ENCODE measurements around the gene PWWP2B.

The PWWP2B gene

DNA sequence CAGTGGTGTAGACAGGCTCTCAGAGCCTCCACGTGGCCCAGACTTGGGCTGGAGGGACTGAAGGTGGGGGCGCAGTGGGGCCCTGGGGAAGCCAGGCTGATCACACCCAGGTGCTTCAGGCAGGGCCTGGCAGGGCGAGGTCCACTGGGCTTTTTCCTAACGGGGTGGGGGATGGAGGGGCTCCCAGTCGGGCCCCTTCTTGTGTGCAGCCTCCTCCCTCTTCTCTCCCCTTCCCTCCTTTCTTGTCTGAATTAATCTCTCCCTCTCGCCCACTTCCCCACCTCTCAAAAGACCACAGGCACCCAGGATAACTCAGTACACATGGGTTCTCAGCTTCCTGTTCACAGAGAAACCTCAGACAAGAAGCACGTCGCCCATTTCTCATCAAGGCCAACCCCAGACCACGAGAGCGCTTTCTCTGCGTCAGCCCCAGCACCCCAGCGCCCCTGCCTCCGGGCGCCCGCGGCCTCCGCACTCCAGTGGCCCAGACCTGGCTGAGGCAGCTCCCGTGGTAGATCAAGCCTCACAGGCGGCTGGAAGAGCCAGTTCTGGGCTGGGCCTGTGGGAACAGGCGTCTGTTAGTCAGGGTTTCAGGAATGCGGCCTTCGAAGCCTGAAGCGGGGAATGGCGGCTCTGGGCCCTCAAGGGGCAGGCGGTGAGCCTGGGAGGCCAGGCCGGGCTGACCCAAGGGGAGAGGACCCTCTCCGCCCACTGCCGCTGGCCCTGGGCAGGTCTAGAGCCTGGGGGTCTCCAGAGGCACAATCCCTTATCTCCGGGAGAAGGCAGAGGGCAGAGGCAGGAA lies 50.6 kb downstream of the PWWP2B start:
- no peak for DNase-seq (ENCODE audit: low spot score)

DNA sequence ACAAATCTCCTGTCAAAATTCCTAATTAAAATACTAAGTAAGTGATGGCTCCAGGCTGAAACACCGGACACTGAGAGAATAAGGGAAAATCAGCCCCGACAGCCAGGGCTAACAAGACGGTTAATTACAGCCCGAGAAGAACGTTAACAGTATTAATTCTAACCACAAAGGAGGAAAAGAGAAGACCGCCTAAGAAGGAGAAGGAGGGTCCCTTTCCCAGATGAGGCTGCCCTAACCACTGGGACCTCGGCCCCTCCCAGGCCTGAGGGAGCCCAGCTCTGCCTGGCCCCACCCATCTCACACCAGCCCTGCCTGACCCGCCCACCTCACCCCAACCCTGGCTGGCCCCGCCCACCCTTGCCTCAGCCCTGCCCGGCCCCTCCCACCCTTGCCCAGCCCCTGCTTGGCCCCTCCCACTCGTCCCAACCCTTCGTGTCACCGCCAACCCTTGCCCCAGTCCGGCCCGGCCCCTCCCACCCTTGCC lies 51.3 kb downstream of the PWWP2B start:
- peak; percentile 56 for DNase-seq (ENCODE audit: low spot score)

DNA sequence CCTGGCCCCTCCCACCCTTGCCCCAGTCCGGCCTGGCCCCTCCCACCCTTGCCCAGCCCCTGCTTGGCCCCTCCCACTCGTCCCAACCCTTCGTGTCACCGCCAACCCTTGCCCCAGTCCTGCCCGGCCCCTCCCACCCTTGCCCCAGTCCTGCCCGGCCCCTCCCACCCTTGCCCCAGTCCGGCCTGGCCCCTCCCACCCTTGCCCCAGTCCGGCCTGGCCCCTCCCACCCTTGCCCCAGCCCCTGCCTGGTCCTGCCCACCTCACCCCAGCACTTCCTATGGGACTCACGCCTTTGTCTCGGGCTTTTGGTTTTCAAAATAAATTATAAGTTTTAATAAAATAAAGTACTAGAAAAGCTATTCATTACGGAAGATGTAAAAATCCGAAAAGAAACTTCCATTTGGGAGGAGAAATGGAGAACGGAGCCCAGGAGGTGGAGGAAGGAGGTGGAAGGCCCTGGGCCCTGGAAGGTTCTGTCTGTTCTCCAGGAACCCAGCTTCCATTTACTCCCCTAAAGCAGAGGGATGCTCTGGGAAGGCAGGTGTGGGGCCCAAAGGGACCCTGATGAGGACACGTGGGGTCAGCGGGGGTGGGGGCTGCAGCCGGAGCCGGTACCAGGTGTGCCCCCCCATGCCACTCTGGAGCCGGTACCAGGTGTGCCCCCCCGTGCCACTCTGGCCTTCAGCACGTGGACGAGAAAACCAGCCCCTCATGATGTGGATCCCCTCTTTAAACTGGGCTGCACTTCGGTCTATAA lies 52.2 kb downstream of the PWWP2B start:
- DNase-seq (ENCODE audit: low spot score), result peak; percentile 55

DNA sequence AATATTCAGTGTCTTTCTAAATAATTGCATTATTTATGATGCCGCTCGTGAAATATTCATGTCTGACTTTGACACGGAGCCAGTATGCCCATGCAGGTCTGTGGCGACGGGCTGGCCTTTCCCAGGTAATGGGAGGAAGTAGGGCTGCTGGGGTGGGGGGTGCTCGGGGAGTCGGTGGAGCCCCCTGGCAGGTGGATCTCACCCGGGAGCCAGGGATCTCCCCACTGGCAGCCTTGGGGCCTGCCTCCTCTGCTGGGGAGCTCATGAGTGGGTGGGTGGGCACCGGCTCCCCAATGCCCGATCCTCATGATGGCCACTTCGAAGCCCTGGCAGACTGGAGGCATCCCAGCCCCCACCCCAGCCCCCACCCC lies 52.8 kb downstream of the PWWP2B start:
- DNase-seq (ENCODE audit: low spot score), result no peak

DNA sequence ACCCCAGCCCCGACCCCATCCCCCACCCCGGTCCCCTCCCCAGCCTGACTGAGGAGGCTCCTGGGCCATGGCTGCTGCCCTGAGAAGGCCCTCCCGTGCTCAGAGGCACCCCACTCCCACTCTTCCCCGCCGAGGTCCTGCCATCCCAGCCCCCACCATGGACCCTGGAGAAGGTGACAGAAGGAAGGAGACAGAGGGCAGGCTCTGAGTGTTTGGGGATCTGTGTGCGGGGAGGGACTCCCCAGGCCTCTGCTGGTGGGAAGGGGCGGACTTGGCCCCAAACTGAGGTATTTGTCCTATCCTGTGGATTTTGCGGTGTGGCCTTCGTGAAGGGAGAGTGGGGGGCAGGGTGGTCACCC lies 53.4 kb downstream of the PWWP2B start:
- peak; percentile 57 for DNase-seq (ENCODE audit: low spot score)

DNA sequence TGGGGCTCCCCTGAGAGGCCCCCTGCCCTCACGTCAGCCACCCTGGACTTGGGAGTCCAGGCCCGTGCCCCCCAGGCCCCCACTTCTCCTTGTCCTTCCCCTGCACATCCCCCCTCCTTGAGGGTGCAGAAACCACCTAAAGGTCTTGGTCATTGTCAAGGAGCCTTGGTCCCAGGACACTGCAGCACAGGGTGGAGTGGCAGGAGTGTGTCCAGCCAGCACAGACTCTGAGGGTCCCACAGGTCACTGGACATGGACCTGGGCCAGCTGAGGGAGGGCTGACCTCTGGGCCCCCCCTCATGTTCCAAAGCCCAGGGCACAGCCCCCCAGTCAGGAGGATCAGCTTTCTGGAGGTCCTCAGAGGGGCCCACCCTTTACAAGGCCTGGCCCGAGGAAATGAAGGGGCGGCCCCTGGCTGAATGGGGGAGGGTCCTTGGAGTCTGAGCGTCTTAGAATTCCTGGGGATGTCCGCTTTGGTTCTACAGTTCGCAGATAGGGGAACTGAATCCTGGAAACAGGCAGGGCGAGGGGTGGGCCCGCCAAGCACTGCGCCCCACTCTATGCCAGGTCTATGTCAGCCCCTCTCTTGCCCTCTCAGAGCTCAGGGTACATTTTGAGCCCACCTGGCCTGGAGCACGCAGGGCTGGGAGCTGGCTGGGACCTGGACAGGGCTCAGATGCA lies 54.0 kb downstream of the PWWP2B start:
- DNase-seq (ENCODE audit: low spot score), result peak; percentile 77

DNA sequence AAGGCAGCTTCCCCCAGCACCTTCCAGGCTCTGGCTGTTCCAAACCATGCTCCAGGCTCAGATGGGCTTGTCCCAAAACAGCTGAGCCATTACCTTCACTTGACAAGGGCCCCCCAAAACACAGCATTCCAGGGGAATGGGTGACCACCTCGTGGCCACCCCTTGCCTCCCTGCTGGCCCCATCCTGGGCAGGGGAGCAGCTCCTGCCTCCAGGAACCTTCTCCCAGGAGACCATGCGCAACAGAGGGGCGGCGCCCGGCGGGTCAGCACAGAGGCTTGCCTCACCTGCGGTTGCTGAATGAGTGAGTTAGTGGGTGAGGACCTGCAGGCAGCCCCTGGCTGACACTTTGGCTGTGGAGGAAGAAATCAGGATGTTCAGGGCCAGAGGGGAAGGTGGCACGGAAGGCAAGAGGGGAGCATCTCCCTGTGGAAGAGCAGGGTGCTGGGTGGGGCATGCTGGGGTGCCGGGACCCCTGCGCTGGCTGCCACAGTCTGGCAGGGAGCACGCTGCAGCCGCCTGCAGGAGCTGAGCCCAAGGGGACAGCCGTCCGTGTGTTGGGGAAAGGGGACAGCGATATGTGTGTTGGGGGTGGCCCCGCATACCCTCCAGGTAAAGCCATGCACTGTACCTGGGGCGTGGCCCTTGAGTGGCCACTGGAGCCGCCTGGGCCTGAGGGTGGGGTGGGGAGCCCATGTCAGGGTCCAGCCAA lies 54.7 kb downstream of the PWWP2B start:
- peak; percentile 61 for DNase-seq (ENCODE audit: low spot score)

DNA sequence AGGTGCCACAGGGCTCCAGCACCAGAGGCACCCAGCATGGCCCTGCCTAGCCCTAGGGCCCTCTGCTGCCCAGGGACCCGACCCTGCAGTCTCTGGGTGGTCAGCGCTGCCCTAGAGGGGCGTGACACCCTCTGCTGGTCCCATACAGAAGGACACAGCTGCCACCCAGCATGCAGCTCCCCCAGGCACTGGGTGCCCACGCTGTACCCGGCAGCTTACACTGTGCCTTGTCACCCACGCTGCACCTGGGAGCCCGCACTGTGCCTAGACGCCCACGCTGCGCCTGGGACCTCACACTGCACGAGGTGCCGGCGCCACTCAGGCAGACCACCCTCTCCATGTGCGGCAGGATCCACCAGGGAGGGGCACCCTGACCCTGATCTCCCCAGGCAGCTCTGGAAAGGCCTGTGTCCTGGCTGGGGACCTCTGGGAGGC lies 55.2 kb downstream of the PWWP2B start:
- DNase-seq (ENCODE audit: low spot score), result no peak

DNA sequence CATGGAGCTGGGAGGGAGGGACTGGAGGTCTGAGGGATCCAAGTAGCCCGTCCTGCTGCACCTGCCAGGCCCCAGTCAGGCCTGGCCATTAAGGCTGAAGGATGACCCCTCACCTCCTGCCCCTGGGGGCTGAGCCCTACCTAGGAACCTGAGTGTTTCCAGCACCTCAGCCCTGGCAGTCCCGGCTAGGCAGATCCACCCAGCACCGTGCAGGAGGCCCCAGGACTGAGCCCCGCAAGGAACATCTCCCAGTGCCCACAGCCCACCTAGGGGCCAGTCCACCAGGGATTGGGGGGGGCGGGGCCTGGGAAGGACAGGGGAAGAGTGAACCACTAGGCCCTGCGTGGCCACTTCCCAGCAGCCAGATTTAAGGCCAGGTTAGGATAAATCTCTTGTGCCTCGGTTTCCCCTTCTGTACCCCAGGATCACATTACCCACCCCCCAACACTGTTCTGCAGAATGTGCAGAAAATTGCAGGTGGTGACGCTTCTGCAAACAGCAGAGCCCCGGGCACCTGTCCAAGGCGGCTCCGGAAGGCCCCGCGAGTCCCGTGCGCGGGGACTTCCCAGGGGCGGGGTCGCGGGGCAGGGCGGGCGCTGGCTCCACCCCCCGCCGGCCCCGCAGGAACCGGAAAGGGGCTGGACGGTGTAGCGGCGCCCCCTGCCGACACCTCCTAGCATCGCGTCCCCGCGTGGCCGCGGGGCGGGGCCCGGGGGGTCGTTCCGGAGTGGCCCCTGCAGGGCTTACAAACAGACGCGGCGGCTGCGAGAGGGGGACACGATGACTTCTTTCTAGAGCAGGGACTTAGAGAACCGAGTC lies 55.9 kb downstream of the PWWP2B start:
- DNase-seq (ENCODE audit: low spot score), result peak; percentile 46

DNA sequence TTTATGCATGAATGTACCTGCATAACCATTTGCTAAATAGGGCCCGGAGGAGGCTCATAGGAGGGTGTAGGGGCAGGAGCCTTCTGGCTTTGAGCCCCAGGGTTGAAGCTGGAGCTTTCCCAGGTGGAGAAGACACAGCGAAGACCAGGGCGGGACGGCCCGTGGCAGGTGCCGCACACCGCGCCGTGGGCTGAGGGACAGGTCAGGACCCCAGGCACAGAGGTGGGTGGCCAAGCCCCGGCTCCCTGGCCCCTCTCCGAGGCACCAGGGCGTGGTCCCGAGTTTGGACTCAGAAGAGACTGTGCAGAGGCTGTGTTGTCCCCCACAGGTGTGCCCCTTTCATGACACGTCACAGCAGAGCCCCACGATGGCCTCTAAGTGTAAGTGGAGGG lies 56.5 kb downstream of the PWWP2B start:
- DNase-seq (ENCODE audit: low spot score), result no peak

DNA sequence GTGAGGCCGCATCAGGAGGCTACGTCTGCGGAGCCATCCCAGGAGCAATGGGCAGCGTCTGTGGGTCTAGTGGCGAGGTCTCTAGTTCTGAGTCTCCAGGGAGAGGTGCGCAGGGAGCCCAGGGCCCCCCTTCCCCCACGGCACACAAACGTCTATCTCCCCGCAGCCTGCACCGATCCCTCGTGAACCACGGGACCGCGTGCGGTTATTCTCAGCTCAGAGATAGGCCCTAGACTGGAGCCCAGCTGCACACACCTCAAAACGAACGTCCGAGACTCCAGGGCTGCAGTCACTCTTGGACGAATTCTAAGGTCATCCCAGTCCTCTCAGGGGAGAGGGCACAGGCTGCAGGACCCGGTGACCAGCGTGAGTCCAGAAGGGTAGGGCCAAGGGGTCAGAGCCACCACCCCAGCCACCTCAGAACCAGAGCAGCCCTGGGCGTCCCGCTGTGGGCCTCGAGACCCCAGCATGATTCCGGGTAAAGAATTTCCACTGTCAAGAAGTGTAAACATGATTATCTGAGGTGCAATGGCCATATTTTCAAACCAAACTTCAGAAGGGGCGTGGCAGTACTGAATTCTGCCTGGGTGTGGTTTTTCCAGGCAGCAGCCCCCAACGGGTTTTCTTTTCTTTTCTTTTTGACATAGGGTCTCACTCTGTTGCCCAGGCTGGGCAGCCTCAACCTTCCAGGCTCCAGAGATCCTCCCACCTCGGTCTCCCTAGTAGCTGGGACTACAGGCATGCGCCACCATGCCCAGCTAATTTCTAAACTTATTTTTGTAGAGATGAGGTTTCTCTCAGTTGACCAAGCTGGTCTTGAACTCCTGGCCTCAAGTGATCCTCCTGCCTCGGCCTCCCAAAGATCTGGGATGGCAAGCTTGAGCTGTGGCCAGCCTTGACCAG lies 57.5 kb downstream of the PWWP2B start:
- DNase-seq (ENCODE audit: low spot score), result no peak

DNA sequence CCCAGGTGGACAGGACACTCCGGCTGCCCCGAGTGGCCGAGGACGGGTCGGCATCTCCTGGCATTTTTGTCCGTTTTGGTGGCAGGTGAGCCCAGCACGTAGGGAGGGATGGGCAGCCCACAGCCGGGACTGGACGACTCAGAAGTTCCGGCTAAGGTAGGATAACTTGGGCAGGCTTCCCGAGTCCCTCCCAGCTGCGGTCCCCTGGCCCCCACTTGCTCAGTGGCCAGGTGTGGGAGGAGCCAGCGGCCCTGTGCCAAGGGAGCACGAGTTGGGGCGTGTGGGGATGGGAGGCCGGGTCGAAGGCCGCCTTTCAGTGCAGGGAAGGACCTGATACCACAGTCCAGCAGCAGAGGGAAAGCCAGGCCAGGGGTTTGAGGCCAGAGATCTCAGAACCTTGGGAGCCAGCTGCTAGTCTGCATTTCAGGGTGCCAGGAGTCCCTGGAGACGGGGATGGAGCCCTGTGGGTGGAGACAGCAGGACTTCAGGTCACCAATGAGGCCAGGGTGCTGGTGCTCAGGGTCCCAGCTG lies 58.5 kb downstream of the PWWP2B start:
- no peak for DNase-seq (ENCODE audit: low spot score)

DNA sequence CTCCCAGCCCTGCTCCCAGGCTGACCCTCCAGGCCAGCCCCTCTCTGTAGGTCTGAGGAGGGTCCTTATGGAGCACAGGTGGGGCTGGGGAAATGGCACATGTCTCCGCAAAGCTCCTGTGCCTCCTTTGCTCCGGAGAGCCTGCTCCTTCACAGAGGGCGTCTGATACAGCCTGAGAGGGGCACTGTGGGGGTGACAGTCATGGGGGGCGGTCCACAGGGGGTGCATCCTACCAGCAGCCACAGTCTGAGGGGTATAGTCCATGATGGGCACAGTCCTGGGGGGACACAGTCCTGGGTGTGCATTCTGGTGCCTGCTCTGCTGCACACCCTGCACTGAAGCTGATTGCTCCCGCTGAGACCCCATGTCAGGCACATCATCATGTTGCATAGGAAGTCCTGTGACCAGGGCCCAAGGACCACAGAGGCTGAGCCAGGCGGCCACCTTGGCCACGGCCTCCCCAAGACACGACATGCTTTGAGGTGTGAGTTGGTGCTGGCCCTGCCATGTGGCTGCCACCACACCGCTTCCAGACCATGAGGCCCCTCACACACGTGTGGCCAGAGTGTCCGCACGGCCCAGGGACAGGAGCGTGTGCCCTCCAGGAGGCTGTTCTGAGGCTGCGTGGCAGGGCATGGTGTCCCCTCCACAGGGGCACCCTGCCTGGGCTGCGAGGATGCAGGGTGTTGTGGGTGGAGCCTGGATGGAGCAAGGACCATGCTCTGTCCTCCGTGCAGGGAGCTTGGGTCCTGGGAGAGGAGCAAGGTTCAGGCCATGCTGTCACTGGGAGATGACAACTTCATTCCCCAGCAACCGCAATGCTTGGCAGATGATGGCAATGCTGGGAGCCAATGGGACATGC lies 59.2 kb downstream of the PWWP2B start:
- DNase-seq (ENCODE audit: low spot score), result no peak

DNA sequence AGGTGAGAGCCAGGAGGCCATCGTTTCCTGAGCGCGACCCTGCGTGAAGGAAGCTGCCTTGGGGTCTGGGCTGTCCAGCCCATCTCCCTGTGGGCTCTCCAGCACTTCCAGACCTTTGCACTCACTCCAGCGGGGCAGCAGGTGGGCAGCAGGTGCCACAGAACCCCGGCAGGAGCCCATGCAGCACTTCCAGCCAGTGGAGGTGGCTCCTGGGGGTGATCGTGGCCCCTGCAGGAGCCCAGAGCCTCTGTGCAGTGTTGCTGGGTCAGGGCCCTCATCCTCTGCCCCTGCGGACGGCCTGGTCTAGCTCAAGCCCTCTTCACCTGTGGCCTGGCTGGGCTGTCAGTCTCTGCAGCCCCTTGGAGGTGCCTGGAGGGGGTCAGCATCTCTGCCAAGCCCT lies 59.9 kb downstream of the PWWP2B start:
- DNase-seq (ENCODE audit: low spot score), result no peak

DNA sequence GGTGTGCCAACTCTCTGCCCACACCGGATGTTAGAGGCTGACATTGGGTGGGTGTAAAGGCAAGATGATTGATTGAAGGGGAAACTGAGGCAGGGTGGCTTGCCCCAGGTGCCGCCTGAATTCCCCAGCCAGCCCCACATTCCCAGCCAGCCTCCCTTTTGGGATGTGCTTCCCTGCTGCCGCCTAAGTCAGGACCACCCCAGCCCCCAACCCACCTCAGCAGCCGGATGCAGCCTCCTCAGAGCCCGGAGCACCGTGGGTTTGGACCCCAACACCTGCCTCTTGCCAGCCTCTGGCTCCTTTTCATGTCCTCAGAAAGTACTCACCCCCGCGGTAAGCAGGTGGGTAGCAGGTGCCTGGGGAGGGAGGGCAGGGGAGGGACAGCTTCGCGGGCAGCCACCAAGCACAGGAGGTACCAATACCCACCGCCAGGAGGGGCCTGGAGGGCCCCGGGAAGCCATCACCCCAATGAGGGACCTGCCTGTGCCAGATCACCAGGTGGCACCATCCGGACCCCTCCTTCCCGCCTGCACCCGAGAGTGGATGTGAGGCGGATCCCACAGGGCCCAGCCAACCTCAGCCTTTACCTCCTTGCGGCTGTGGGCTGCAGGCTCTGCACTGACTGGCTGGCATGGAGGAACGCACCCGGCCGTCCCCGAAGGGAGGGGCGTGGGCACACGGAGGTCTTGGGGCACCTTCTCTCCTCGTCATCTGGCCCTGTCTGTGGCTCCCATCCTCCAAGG lies 60.5 kb downstream of the PWWP2B start:
- DNase-seq (ENCODE audit: low spot score), result no peak

DNA sequence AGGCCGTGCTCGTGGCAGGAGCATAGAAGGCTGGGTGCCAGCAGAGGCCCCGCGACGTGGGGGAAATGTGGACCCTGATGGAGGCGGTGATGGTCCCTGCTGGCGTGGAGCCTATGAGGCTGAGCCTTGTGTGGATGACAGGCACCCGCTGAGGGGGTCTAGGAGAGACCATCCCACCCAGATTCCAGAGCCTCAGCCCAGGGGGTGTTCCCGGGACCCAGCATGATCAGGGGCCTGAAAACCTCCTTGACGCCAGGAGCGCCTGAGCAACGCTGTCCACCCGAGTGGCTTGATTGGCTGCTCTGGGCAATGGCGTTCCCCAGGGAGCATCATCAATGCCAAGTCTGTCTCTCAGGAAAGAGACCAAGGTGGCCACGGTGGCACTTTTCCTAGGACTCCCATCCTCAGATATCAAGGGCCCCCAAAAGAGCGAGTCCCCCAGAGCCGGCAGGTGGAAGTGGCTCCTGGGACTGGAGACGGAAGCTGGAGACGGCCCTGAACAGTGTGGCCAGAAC lies 61.1 kb downstream of the PWWP2B start:
- no peak for DNase-seq (ENCODE audit: low spot score)

DNA sequence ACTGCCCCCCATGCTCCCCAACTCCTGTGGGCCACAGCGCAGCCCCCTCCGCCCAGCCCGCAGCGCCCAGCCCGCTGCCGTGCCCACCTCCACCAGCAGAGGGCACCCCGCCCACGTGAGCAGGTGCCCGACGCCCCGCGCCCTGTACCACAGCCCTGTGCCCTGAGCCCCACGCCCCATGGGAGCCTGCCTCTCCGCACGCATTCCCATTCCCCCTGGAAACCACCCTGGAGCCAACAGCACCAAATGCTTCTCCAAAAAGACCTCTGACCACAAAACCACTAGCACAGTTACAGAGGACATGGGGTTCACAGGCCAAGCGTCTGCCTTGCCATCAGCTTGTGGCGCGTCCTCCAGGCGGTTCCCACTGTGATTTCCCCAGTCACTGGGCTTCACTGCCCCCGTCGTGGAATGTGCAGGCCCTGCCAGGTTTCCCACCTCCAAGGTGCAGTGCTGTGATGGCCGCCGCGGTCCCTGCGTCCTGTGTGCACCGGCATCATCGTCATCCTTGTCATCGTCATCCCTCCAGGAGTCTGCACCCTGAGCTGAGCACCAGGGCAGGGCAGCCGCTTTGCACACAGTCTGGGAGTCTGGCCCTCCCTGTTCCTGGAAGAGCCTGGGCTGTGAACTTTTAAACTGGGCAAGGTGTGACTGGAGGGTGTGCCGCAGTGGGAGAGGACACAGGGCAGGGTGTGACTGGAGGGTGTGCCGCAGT lies 61.7 kb downstream of the PWWP2B start:
- no peak for DNase-seq (ENCODE audit: low spot score)
